HepG2 (cell line): ENCODE results near the gene PTPRD. TPM values are rescaled to one million over a fixed set of nuclear protein-coding genes. Genes with fewer than 3 reads are reported as not detected.
A peak's percentile ranks its signal among the peaks of the same experiment; 100 is the strongest.

ENCODE experiments used
- ATAC-seq: fragments of 200-7000 bp; cut with Tn5 transposase; 3 replicates; pipeline ENCODE4 v1.9.1; 2020; ENCODE audit warnings: mild to moderate bottlenecking, moderate library complexity
- BruUV-seq: library from RNA; stranded (reverse); fragments of 400-500 nt; replicated peaks from 2 replicates; lab custom pipeline; 2021; lab: Mats Ljungman, UMichigan
- CTCF ChIA-PET: fragments of 300-600 bp; formaldehyde crosslinking; extraction: SDS; loops from one replicate; lab custom pipeline; 2021; ENCODE audit warnings: low total read pairs, inconsistent platforms, low intra/inter-chr PET ratio; lab: Yijun Ruan, JAX
- POLR2A ChIA-PET: fragments of 350-600 bp; sonication (Branson Sonifier 250); formaldehyde crosslinking; loops from one replicate; lab custom pipeline; 2020; ENCODE audit warnings: antibody characterized with exemption, inconsistent platforms; lab: Yijun Ruan, JAX
- DNase-seq: peaks from one replicate; pipeline ENCODE4 v3.0.0-alpha.2; 2015; ENCODE audit warnings: low spot score
- FAIRE-seq: peaks from 3 replicates; lab custom pipeline; 2011; peaks lifted over from hg19 to GRCh38; lab: Jason Lieb, UNC
- H2AFZ ChIP-seq: one replicate; pipeline ENCODE4 v1.6.1; 2011; ENCODE audit warnings: low read length, inconsistent platforms
- H3K27ac ChIP-seq: fragments of 300-600 bp; 3 replicates; pipeline ENCODE4 v1.8.0; 2011; ENCODE audit warnings: mixed run types, mild to moderate bottlenecking, mixed read lengths, low read length, inconsistent platforms; ENCODE audit not compliant: insufficient read depth; ENCODE audit errors: extremely low read length
- H3K27me3 ChIP-seq, 2 experiments: fragments of 200-600 bp in 1 of 2; 2 replicates in 1 of 2; 3 replicates in 1 of 2; pipeline versions ENCODE4 v1.6.0 to v1.8.0; 2011; ENCODE audit warnings: low read length in 2 of 2, mild to moderate bottlenecking in 2 of 2, moderate library complexity in 2 of 2, inconsistent platforms in 1 of 2; ENCODE audit not compliant: insufficient read depth in 2 of 2, control insufficient read depth in 1 of 2
- H3K36me3 ChIP-seq, 2 experiments: fragments of 200-600 bp in 1 of 2; replicated peaks in 1 of 2; 2 replicates in 1 of 2; 3 replicates in 1 of 2; pipeline versions ENCODE4 v1.5.1 to v1.8.0; 2011; ENCODE audit warnings: low read length in 2 of 2, inconsistent platforms in 1 of 2; ENCODE audit not compliant: insufficient read depth in 2 of 2, control insufficient read depth in 1 of 2
- H3K4me1 ChIP-seq: 2 replicates; pipeline ENCODE4 v1.5.1; 2012; ENCODE audit warnings: low read length, inconsistent platforms; ENCODE audit not compliant: insufficient read depth
- H3K4me2 ChIP-seq: 2 replicates; pipeline ENCODE4 v1.6.0; 2011; ENCODE audit warnings: low read depth, low read length, inconsistent platforms
- H3K4me3 ChIP-seq, 3 experiments: fragments of 200-600 bp in 1 of 3; sonication (generic), shearing (Covaris generic) in 1 of 3; replicated peaks in 1 of 3; 2 replicates each; pipeline ENCODE4 v1.5.1; 2011 to 2016; ENCODE audit warnings: low read length in 3 of 3, inconsistent platforms in 2 of 3, low read depth in 2 of 3, mild to moderate bottlenecking in 2 of 3, control low read depth in 1 of 3, mixed read lengths in 1 of 3; ENCODE audit not compliant: insufficient read depth in 1 of 3
- H3K79me2 ChIP-seq: one replicate; pipeline ENCODE4 v1.6.1; 2011; ENCODE audit warnings: low read length, inconsistent platforms; ENCODE audit not compliant: insufficient read depth
- H3K9ac ChIP-seq: 2 replicates; pipeline ENCODE4 v1.6.0; 2011; ENCODE audit warnings: mild to moderate bottlenecking, low read depth, low read length, inconsistent platforms; ENCODE audit not compliant: insufficient read depth
- H3K9me3 ChIP-seq: 2 replicates; pipeline ENCODE4 v1.5.1; 2012; ENCODE audit warnings: mild to moderate bottlenecking, low read length
- H4K20me1 ChIP-seq: 2 replicates; pipeline ENCODE4 v1.6.0; 2011; ENCODE audit warnings: inconsistent platforms, mild to moderate bottlenecking, low read length, moderate library complexity; ENCODE audit not compliant: insufficient read depth
- DMAP1 ChIP-seq: IDR thresholded peaks from 2 replicates; pipeline ENCODE4 v1.6.1; 2016
- HMG20A ChIP-seq: IDR thresholded peaks from 2 replicates; pipeline ENCODE4 v1.6.1; 2016; ENCODE audit warnings: borderline replicate concordance
- HNF4A ChIP-seq: sonication (generic); formaldehyde crosslinking; IDR thresholded peaks from 2 replicates; pipeline ENCODE4 v1.4.0; 2020; ENCODE audit warnings: missing genetic modification reagents
- LRRFIP1 ChIP-seq: sonication (generic); formaldehyde crosslinking; conservative IDR thresholded peaks from 2 replicates; pipeline ENCODE4 v1.4.0; 2020; ENCODE audit warnings: missing genetic modification reagents
- MLX ChIP-seq: IDR thresholded peaks from 2 replicates; pipeline ENCODE4 v1.6.1; 2016
- TEAD3 ChIP-seq: optimal IDR thresholded peaks from 2 replicates; pipeline ENCODE3; 2016; ENCODE audit warnings: borderline replicate concordance
- ZBTB10 ChIP-seq: sonication (generic); formaldehyde crosslinking; IDR thresholded peaks from 2 replicates; pipeline ENCODE4 v1.4.0; 2020; ENCODE audit warnings: missing genetic modification reagents, borderline replicate concordance
- ZBTB4 ChIP-seq: sonication (generic); formaldehyde crosslinking; IDR thresholded peaks from 2 replicates; pipeline ENCODE4 v1.4.0; 2020; ENCODE audit warnings: missing genetic modification reagents, mild to moderate bottlenecking, borderline replicate concordance
- ZC3H13 ChIP-seq: sonication (generic); formaldehyde crosslinking; IDR thresholded peaks from 2 replicates; pipeline ENCODE4 v1.8.1; 2023; ENCODE audit warnings: mild to moderate bottlenecking, missing genetic modification reagents, moderate library complexity
- ZNF232 ChIP-seq: sonication (generic); formaldehyde crosslinking; IDR thresholded peaks from 2 replicates; pipeline ENCODE4 v1.4.0; 2020; ENCODE audit warnings: missing genetic modification reagents, borderline replicate concordance
- ZNF264 ChIP-seq: sonication (generic); formaldehyde crosslinking; IDR thresholded peaks from 2 replicates; pipeline ENCODE4 v1.4.0; 2020; ENCODE audit warnings: missing genetic modification reagents
- ZNF382 ChIP-seq: sonication (generic); formaldehyde crosslinking; IDR thresholded peaks from 2 replicates; pipeline ENCODE4 v1.5.0; 2020; ENCODE audit warnings: missing genetic modification reagents, mild to moderate bottlenecking, borderline replicate concordance
- ZNF550 ChIP-seq: sonication (generic); formaldehyde crosslinking; IDR thresholded peaks from 2 replicates; pipeline ENCODE4 v1.4.0; 2020; ENCODE audit warnings: mild to moderate bottlenecking, missing genetic modification reagents, borderline replicate concordance
- ZNF660 ChIP-seq: sonication (generic); formaldehyde crosslinking; IDR thresholded peaks from 2 replicates; pipeline ENCODE4 v1.5.1; 2020; ENCODE audit warnings: mild to moderate bottlenecking, low read depth, missing genetic modification reagents, borderline replicate concordance
- WGBS: methylation state at CpG from one replicate; pipeline ENCODE4 v1.1.6; 2017; ENCODE audit warnings: low lambda C conversion rate; 5-methylcytosine and 5-hydroxymethylcytosine counted together
- in situ Hi-C: cut with HindIII; loops from 2 replicates; pipeline ENCODE4 v1.10.0; 2017; ENCODE audit warnings: low pct_unique_long_range_greater_than_20kb; ENCODE audit not compliant: extremely low pct_ligation_motif_present
- intact Hi-C: fragments of 100-400 bp; cut with micrococcal nuclease; formaldehyde crosslinking; loops from one replicate; pipeline ENCODE4 v1.10.0; 2022; ENCODE audit not compliant: unreplicated experiment
- polyA plus RNA-seq, 8 experiments: library from polyadenylated mRNA; depleted of rRNA in 3 of 8; stranded (reverse) in 7 of 8; unstranded in 1 of 8; fragments of >200 nt; fragmentation: Illumina TruSeq in 4 of 8; extraction: Trizol in 4 of 8; gene quantifications; 2 replicates each; pipeline versions ENCODE4 v1.2.1 to v1.2.3, GENCODE V29; 2011 to 2016; ENCODE audit warnings: low read depth in 4 of 8, missing spikeins in 1 of 8, mixed read lengths in 1 of 8; ENCODE audit not compliant: insufficient read depth in 1 of 8
- total RNA-seq, 5 experiments: library from RNA; depleted of rRNA; stranded (reverse); fragments of >200 nt; fragmentation: Illumina TruSeq; extraction: Trizol; gene quantifications; 2 replicates each; pipeline ENCODE4 v1.2.3, GENCODE V29; 2016; ENCODE audit warnings: low read depth in 1 of 5
- TF ChIP-seq, protein P1 (sequence below): sonication (generic); formaldehyde crosslinking; IDR thresholded peaks from 2 replicates; pipeline ENCODE4 v1.8.0; 2022; ENCODE audit warnings: low read depth, missing genetic modification reagents

The PTPRD gene
- total and polyA plus RNA-seq, 2 of the 13 experiments (the other 11 are each of a cell fraction or from before 2014, with no cell fraction given) = 0.05 TPM; not detected in 1

DNA sequence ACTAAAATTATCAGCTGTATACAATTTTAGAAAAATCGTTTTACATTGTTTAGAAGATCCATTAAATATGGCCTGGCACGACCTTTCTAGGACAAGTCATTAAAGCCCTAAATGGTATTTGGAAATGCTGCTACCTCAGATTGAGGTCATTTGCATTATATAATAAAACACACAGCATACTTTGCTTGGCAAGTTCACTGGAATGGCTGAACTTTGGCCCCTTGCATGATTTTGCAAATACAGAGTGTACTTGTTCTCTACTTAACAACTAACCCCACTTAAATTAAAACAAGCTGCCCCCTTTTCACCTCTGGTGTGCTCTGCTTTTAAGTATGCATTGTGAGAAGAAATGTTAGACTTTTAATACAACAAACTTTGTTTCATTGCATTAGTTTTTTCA is 860.1 kb downstream of the PTPRD start:
- WGBS = 0% methylated on average over 2 of the region's 2 CpGs
- ChIA-PET POLR2A (no interaction called here), CTCF (no interaction called here)
- Histone ChIP-seq H3K4me3 (no peak overlapping the region), H2AFZ (no peak overlapping the region), H3K4me2 (no peak overlapping the region), H3K9ac (no peak overlapping the region), H4K20me1 (no peaks in the 10 kb centered on the region), H3K9me3 (no peaks in the 10 kb centered on the region), H3K36me3 (no peaks in the 10 kb centered on the region), H3K27ac (no peak overlapping the region), H3K27me3 (no peaks in the 10 kb centered on the region), H3K79me2 (no peaks in the 10 kb centered on the region), H3K4me1 (peaks cover 11% of the 10 kb centered on the region; the same call in 1 of the 2 replicates)
- intact Hi-C loops (no loop called here), in situ Hi-C loops (no loop called here)
- peak; percentile 58 for DNase-seq
- no TSS peak for BruUV-seq
- FAIRE-seq = no peak
- peak; percentile 59; the same call in 2 of the 3 replicates for ATAC-seq
- no peak for TF ChIP-seq ZNF660 (CRISPR knock-in tag)
- TF ChIP-seq ZNF264 = no peak
- TF ChIP-seq DMAP1 (CRISPR knock-in tag) = no peak
- TF ChIP-seq ZBTB10 (CRISPR knock-in tag) = no peak
- peak; percentile 57 for TF ChIP-seq HNF4A
- TF ChIP-seq ZNF232 (CRISPR knock-in tag) = no peak
- no peak for TF ChIP-seq ZNF382 (CRISPR knock-in tag)
- TF ChIP-seq LRRFIP1 (CRISPR knock-in tag) = no peak
- TF ChIP-seq ZBTB4 (CRISPR knock-in tag) = no peak
- TF ChIP-seq TEAD3 (CRISPR knock-in tag) = no peak
- TF ChIP-seq ZNF550 = no peak
- TF ChIP-seq ZC3H13 = no peak
- TF ChIP-seq MLX = no peak
- TF ChIP-seq HMG20A (CRISPR knock-in tag) = 0 out of 2 replicates have a peak, but pooled peaks have one; percentile 18
- TF ChIP-seq, protein P1, sequence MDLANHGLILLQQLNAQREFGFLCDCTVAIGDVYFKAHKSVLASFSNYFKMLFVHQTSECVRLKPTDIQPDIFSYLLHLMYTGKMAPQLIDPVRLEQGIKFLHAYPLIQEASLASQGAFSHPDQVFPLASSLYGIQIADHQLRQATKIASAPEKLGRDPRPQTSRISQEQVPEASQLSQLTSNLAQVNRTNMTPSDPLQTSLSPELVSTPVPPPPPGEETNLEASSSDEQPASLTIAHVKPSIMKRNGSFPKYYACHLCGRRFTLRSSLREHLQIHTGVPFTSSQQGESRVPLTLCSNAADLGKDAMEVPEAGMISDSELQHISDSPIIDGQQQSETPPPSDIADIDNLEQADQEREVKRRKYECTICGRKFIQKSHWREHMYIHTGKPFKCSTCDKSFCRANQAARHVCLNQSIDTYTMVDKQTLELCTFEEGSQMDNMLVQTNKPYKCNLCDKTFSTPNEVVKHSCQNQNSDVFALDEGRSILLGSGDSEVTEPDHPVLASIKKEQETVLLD (CRISPR knock-in tag) = no peak
